ENCODE measurements around the gene CAMK2B. TPM values are rescaled to one million over a fixed set of nuclear protein-coding genes. Genes with fewer than 3 reads are reported as not detected.

CAMK2B gene
- total RNA-seq, 4 donors from 2014 or later = 0.26 to 0.95 (median 0.69) TPM

- peaks cover 0 to under 1% (median 0%) of the 10 kb centered on the region in 3 donors for H3K4me1 ChIP-seq
- no peak for DNase-seq
- WGBS, 2 donors = 75 to 78% methylated on average over 4 to 5 of the region's 12 CpGs
- peaks cover 0 to 5% (median 0%) of the 10 kb centered on the region in 4 donors for H3K27me3 ChIP-seq
- H3K4me3 ChIP-seq = no peak overlapping the region
- intact Hi-C loops (cut with DNase I) = loop anchor here (10.0 kb wide), 1 partner anchor 334 kb away; no protein-coding TSS in a partner anchor
- H3K9me3 ChIP-seq = no peaks in the 10 kb centered on the region
- no peak for TF ChIP-seq POLR2A (IDR thresholded peaks at IDR 0.05)
- TF ChIP-seq CTCF (IDR thresholded peaks at IDR 0.05) = no peak
- H3K36me3 ChIP-seq = no peaks in the 10 kb centered on the region
- H3K27ac ChIP-seq = no peak overlapping the region
These were observed 94.3 kb downstream of the CAMK2B start for GRCh38 chr7:44231088-44231487.

- intact Hi-C loops (cut with DNase I) = loop anchor here (10.0 kb wide), 1 partner anchor 335 kb away; no protein-coding TSS in a partner anchor
- H3K36me3 ChIP-seq = no peaks in the 10 kb centered on the region
- no peak for DNase-seq
- H3K4me3 ChIP-seq = no peak overlapping the region
- no peaks in the 10 kb centered on the region for H3K9me3 ChIP-seq
- H3K27ac ChIP-seq = no peak overlapping the region
- H3K27me3 ChIP-seq = peaks cover 0 to 13% (median 0%) of the 10 kb centered on the region in 4 donors
- TF ChIP-seq CTCF (IDR thresholded peaks at IDR 0.05) (no peak), POLR2A (IDR thresholded peaks at IDR 0.05) (no peak)
- 81 to 86% methylated on average over 3 to 6 of the region's 7 CpGs for WGBS, 2 donors
- peaks cover 0 to 8% (median under 1%) of the 10 kb centered on the region in 3 donors for H3K4me1 ChIP-seq
These were observed 95.1 kb downstream of the CAMK2B start for GRCh38 chr7:44230286-44230685.

GRCh38 chr7:44229546-44230105, 95.8 kb downstream of the CAMK2B start:
- Histone ChIP-seq H3K9me3 (no peaks in the 10 kb centered on the region), H3K36me3 (no peaks in the 10 kb centered on the region), H3K27ac (no peak overlapping the region), H3K4me3 (no peak overlapping the region), H3K4me1 (peaks cover 4 to 15% (median 5%) of the 10 kb centered on the region in 3 donors), H3K27me3 (peaks cover 0 to 20% (median 0%) of the 10 kb centered on the region in 4 donors)
- TF ChIP-seq POLR2A (IDR thresholded peaks at IDR 0.05) (no peak), CTCF (IDR thresholded peaks at IDR 0.05) (no peak)
- no peak for DNase-seq
- intact Hi-C loops (cut with DNase I) = loop anchor here (10.0 kb wide), 1 partner anchor 335 kb away; no protein-coding TSS in a partner anchor
- WGBS, 2 donors = 47 to 70% methylated on average over 6 to 7 of the region's 11 CpGs

- no peak for DNase-seq
- Histone ChIP-seq H3K36me3 (no peaks in the 10 kb centered on the region), H3K4me3 (no peak overlapping the region), H3K27me3 (peaks cover 0 to 23% (median 0%) of the 10 kb centered on the region in 4 donors), H3K27ac (no peak overlapping the region), H3K4me1 (peaks cover 5 to 23% (median 10%) of the 10 kb centered on the region in 3 donors), H3K9me3 (no peaks in the 10 kb centered on the region)
- intact Hi-C loops (cut with DNase I) = no loop called here
- no peak for TF ChIP-seq POLR2A (IDR thresholded peaks at IDR 0.05)
- 96 to 100% methylated on average over 1 to 10 of the region's 29 CpGs for WGBS, 2 donors
These were observed 96.6 kb downstream of the CAMK2B start for GRCh38 chr7:44228571-44229350.

- TF ChIP-seq POLR2A (IDR thresholded peaks at IDR 0.05) (no peak), CTCF (IDR thresholded peaks at IDR 0.05) (no peak)
- no peaks in the 10 kb centered on the region for H3K9me3 ChIP-seq
- H3K27me3 ChIP-seq = peaks cover 0 to 27% (median 0%) of the 10 kb centered on the region in 4 donors
- H3K36me3 ChIP-seq = no peaks in the 10 kb centered on the region
- no peak overlapping the region for H3K4me3 ChIP-seq
- intact Hi-C loops (cut with DNase I) = no loop called here
- H3K4me1 ChIP-seq = peaks cover 5 to 32% (median 14%) of the 10 kb centered on the region in 3 donors
- 83 to 88% methylated on average over 12 to 13 of the region's 14 CpGs for WGBS, 2 donors
- no peak overlapping the region for H3K27ac ChIP-seq
- no peak for DNase-seq
These were observed 97.5 kb downstream of the CAMK2B start for GRCh38 chr7:44227911-44228310.

All from esophagus squamous epithelium (tissue), 5 donors.